Stimulated activated CD4-positive, alpha-beta T cell treated with anti-CD3 and anti-CD28 coated beads, TNF-alpha, amount 100 ng/mL, for 1 hour (primary cell): Measurements from ENCODE around the gene CDH4.
"Not testable (repeated sequence)": the region's sequence is repeated elsewhere in the genome, so short reads cannot be mapped to it uniquely, and the experiment has no call there.

Experiments
- DNase-seq, 3 donors: peaks; one replicate each; pipeline ENCODE4 v3.0.0-alpha.2; 2020; ENCODE audit warnings: low read depth in 3 of 3, low spot score in 1 of 3

Gene CDH4

DNA sequence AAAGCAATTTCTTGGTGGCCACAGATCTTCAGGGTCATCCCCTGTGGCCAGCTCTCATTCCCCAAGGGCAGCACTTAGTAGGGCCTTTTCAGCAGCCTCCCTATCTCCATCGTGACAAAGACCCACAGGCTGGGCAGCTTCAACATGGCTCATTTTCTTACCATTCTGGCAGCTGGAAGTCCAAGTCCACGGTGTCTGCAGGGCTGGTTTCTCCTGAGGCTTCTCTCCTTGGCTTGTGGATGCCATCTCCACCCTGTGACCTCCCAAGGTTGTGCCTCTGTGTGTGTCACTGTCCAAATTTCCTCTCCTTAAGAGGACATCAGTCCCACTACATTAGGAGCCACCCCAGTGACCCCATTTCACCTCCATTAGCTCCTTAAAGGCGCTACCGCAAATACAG lies 161.7 kb downstream of the CDH4 start:
- DNase-seq, result no peak

DNA sequence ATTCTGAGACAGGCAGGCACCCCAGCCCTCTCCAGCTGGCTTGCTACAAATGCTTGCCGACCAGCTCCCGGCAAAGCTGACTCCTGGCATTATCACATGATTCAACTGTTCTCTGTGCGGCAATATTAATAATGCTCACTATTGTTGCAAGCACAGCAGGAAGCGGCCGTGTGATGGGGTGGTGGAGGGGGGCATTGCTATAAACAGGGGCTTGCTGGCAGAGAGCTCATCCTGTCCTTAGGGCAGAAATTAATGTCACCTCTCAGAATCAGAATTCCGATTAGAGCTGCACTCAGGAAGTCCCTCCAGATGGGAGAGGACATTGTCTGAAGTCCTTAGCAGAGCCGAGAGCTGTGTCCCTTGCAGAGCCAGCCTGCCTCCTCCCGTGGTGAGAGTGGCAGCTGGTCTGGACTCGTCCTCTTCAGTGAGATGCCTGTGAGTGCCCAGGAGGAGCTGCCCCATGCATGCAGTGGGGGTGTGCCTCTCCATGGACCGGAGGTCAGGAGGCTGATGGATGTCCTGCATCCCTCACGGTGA lies 162.5 kb downstream of the CDH4 start:
- no peak for DNase-seq

DNA sequence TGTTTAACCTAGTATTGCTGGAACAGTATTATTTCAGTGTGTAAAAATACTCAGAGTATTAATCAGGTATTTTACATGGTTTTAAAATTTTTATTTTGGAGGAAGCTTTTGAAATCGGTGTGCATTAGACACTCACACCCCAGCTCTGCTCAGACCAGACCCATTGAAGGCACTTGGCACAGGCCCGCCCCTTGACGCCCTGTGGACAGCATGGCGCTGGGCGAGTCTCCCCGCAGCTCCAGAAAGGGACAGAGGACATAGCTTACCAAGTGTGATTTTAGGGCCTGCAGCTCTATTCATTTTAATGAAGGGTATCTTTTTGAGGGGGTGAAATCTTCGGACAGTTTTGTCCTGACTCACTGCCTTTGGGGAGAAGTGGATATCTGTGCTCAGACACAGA lies 164.5 kb downstream of the CDH4 start:
- DNase-seq, result no peak

DNA sequence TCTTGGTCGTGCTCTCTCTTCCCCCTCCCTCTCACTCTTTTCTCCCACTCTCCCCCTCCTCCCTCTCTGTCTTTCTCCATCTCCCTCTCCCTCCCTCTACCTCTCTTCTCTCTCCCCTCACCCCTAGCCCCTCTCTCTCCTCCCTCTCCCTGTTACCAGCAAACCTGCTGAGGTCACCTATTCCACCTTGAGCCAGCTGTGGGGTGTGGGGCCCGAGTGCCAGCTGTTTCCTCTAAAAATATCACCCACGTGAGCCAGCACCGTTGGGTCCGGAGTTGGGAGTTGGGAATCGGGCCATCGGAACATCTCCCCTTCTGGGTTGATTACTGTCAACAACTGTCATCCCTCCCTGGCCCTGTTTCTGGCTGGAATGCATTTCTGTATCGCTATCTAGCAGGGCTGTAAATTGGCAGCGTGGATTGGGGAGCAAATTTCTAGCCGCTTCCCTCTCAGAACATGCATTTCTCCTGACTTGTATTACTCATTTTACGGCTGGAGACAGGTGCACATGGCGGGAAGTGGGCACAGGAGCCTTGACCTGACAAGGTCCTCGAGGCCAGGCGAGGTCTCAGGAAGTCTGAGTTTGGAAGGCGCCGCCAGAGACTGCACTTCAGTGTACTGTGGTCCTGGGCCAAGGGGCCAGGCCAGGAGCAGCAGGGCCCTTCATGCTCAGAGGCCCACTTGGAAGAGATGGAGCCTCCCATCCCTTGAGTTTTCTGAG lies 165.3 kb downstream of the CDH4 start:
- no peak for DNase-seq

DNA sequence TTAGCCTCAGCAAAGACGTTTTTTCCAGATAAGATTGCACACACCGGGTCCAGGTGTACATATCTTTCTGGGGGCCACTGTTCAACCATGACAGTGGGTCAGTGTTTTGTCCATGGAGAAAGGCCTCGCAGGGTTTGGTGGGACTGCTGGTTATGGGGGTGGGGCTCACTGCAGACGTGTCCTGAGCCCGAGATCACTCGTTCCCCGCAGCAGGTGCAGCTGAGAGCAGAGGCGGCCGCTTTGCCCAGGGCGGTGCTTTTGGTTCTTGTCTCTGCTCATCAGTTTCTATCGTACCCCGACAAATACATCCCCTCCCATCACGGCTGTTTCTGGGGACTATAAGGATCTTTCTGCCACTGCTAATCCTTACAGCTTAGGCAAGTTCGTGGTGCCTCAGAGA lies 166.9 kb downstream of the CDH4 start:
- DNase-seq, result no peak

- no peak for DNase-seq
These were observed 167.4 kb downstream of the CDH4 start for GRCh38 chr20:61419501-61419900.

GRCh38 chr20:61420056-61420455 lies 168.0 kb downstream of the CDH4 start:
- no peak for DNase-seq

DNA sequence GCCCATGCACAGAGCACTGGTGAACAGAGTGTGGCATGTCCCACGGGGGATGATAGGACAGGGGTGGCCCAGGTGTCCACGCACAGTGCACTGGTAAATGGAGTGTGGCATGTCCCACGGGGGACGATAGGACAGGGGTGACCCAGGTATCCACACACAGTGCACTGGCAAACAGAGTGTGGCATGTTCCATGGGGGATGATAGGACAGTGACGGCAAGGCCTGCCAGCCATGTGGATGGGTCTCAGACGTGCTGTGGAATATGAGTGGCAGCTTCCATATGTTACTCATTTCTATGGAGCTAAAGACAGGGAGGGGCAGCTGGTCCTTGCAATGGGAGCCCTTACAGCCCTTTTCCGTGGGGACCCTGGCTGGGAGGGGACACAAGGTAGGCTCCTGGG lies 168.7 kb downstream of the CDH4 start:
- no peak for DNase-seq

DNA sequence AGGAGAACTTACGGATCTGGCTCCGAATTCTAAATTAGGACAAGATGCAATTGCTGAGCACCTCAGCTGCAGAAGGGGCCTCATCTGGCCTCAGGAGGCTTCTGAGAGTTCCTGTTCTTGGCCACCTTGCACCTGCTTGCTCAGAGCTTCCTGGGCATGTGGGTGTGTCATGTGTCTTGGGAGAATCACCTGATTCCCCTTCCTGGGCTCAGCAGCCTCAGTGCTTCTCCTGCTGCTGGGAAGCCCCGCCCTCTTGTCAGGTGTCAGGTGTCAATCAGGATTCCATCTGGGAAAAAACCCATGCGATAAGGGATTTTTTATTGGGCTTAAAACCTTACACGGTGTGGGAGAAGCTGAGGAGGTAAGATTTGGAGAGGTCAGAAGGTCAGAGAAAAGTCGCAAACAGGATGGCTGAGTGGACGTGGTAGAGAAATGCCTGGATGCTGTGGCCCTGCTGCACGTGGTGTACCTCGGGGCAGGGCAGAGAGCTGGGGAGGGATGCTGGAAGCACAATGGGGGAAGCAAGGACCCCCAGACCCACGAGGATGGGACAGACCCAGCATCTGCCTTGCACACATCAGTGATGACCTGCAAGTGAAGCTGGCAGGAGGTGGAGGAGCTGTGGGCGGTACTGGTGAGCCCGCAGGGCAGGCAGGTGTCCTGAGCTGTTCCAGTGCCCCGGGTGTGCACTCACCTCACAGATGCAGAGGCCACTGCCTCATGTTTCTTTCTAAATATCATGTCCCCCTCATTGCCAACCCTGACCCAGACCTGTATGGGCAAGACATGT lies 170.8 kb downstream of the CDH4 start:
- no peak for DNase-seq

DNA sequence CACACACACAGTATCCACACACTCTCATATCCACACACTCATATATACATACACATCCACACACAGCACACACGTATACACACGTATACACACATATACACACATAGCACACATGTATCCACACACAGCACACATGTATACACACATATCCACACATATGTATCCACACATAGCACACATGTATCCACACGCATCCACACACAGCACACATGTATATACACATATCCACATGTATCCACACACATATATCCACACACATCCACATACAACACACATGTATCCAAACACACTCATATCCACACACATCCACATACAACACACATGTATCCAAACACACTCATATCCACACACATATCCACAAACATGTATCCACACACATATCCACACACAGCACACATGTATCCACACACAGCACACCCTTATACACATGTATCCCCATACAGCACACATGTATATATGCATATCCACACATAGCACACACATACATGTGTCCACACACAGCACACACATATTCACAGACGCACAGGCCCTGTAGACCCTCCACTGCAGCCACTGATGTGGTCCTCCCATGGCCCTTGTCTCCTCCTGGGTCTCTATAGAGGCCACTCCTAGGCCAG lies 172.1 kb downstream of the CDH4 start:
- no peak for DNase-seq

- DNase-seq, result no peak
These were observed 172.8 kb downstream of the CDH4 start for GRCh38 chr20:61424628-61425420.

- DNase-seq, result not testable (repeated sequence)
These were observed 173.5 kb downstream of the CDH4 start for GRCh38 chr20:61425541-61425991.

DNA sequence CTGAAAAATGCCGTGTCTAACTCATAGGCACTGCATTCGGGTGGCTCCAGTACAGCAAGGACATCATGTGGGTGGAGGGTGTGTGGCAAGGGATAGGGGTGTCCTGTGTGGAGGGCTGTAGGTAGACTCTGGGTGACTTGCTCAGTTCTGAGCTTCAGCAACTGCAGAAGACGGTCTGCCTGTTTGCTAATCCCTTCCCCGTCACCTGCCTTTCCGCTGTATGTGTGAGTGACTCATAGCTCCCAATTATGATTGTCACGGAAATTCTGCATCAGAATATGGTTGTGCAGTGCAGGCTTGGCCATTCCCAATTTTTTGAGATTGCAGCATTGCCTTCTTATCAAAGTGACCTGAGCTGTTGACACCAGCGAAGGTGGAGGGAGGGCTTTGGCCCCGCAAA lies 174.3 kb downstream of the CDH4 start:
- DNase-seq, result no peak

DNA sequence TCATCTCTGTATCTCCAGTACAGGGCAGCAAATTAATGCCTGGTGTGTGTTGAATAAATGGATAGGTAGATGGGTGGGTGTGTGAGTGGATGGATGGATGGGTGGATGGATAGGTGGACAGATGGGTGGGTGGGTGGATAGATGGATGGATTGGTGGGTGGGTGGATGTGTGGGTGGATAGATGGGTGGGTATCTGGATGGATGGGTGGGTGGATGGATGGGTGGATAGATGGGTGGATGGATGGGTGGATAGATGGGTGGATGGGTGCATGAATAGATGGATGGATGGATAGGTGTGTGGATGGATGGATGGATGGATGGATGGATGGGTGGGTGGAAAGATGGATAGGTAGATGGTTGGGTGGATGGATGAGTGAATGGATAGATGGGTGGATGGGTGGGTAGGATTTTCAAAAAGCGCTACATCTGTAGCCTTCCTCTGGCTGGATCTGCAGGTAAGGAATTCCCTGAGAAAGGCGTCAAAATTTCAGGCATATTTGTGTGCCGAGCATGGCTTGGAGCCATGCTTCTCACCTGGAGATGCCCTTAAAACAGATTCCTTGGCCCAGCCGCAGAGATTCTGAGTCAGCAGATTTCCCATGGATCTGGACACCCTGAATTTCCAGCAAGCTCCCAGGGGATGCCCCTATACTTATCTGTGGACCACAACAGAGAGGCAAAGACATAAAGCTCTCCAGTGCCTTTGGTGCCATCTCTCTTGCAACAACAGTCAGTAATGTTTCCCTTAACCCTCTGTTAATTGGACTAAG lies 177.6 kb downstream of the CDH4 start:
- DNase-seq, result no peak

DNA sequence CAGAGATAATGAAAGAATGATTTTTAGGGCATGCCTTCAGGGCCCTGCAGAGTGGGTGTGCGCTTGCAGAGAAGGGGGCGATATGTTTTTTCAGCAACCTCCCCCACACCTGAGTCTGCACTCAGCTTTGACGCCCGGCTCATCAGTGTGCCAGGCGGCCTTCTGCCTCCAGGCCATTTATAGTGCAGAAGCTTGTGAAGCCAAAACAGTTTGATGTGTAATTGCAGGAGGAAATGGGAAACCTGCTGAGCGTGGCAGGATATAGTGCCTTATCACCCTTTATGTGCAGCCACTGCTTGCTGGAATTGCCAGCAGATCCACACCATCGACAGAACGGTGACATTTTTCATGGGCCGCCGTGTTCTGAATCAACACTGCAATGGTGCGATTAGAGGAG lies 178.2 kb downstream of the CDH4 start:
- DNase-seq, result no peak

- no peak for DNase-seq
These were observed 181.1 kb downstream of the CDH4 start for GRCh38 chr20:61433176-61433575.

- DNase-seq, result no peak
These were observed 181.8 kb downstream of the CDH4 start for GRCh38 chr20:61433816-61434215.

DNA sequence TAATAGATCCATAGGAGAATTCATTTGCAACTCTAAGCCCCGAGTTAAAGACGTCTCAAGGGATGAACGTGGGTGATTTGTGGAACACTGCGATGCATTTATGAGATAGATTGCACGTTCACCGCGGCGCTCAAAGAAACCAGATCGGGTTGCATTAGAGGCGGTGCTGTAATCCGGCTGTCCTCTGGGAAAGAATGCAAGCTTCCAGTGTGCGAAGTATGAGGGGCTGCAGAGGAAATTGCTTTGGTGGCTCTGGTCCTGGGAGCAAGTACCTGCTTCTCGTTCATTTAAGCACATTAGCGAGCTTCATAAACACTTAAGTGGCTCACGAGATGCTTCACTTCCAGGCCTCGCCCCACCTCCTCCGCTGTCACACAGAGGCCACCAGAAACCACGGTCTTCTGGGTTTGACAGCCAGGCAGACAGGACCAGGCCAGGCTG lies 182.3 kb downstream of the CDH4 start:
- DNase-seq, result no peak

DNA sequence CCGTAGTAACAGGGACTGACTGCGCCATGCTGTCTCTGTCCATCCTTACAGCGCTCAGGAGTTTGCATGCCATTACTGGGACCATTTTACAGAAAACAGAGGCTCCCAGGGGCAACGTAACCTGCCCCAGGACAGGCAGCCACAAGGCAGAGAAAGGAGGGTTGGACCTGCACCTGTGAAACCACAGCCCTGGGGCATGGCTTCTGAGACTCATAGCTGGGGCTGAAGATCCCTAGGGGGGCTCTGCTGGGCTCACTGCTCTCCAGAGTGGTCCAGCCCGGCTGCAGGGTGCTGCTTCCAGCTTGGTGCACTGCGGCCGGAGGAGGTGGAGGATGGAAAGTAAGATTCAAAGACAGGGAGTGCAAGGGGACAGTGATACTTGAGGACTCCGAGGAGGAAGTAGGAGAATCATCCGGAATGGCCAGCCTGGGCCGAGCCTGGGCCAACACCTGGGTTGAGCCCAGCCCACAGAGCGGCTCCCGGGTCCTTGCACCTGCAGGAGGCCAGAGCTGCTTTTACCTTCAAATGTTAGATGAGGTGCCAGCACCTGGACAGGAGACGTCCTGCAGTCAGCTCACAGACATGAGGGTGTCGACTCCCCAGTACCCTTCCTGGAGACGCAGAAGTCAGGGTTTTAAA lies 183.2 kb downstream of the CDH4 start:
- DNase-seq, result no peak

- DNase-seq, result no peak
These were observed 183.8 kb downstream of the CDH4 start for GRCh38 chr20:61435823-61436220.
